ENCODE measurements around the gene TERF2IP. TPM values are rescaled to one million over a fixed set of nuclear protein-coding genes. Genes with fewer than 3 reads are reported as not detected.

Gene TERF2IP
- total RNA-seq, 1 donor from 2014 or later: 59.9 TPM

DNA sequence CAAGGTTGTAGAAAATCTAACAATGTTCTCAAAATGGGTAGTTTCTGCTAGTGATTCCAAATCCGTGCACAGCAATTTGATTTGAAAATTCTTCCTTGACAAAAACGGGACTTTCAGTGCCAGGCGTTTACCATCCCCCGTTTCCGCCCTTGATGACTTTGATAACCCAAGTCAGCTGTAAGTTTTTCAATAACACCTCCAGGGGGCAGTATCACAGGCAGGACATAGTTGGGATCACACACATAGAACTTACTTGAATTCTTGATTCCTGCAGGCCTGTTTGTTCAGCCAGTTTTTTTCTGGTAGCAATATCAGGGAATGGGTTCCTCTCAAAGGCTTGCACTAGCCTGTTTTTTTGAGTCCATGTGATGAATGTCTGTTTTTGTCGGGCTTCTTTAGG is 48.1 kb downstream of the TERF2IP start:
- Histone ChIP-seq H3K27me3 (ENCODE audit: control insufficient read depth, insufficient read depth, low read length) (no peaks in the 10 kb centered on the region), H3K4me3 (ENCODE audit: low read depth, low read length) (no peak overlapping the region), H3K36me3 (ENCODE audit: control insufficient read depth, insufficient read depth, low read length) (no peaks in the 10 kb centered on the region)
- TF ChIP-seq, protein P1, sequence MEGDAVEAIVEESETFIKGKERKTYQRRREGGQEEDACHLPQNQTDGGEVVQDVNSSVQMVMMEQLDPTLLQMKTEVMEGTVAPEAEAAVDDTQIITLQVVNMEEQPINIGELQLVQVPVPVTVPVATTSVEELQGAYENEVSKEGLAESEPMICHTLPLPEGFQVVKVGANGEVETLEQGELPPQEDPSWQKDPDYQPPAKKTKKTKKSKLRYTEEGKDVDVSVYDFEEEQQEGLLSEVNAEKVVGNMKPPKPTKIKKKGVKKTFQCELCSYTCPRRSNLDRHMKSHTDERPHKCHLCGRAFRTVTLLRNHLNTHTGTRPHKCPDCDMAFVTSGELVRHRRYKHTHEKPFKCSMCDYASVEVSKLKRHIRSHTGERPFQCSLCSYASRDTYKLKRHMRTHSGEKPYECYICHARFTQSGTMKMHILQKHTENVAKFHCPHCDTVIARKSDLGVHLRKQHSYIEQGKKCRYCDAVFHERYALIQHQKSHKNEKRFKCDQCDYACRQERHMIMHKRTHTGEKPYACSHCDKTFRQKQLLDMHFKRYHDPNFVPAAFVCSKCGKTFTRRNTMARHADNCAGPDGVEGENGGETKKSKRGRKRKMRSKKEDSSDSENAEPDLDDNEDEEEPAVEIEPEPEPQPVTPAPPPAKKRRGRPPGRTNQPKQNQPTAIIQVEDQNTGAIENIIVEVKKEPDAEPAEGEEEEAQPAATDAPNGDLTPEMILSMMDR (IDR thresholded peaks at IDR 0.05; ENCODE audit: insufficient read depth, low read length, poor library complexity, severe bottlenecking): no peak
- DNase-seq (ENCODE audit: low read depth): no peak

DNA sequence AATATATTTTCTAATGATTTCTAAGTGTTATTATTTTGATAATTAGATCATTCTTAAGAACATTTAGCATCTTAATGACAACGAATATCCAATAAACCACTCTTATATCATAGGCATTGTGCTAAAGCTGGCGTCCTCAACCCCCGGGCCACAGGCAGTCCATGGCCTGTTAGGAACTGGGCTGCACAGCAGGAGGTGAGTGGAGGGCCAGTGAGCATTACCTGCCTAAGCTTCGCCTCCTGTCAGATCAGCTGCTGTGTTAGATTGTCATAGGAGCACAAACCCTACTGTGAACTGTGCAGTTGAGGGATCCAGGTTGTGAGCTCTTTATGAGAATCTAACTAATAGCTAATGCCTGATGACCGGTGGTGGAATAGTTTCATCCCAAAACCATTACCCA is 50.0 kb downstream of the TERF2IP start:
- Histone ChIP-seq H3K36me3 (ENCODE audit: control insufficient read depth, insufficient read depth, low read length) (no peaks in the 10 kb centered on the region), H3K4me3 (ENCODE audit: low read depth, low read length) (no peak overlapping the region), H3K27me3 (ENCODE audit: control insufficient read depth, insufficient read depth, low read length) (no peaks in the 10 kb centered on the region)
- DNase-seq (ENCODE audit: low read depth): no peak
- TF ChIP-seq, protein P1 (IDR thresholded peaks at IDR 0.05; ENCODE audit: insufficient read depth, low read length, poor library complexity, severe bottlenecking): no peak

DNA sequence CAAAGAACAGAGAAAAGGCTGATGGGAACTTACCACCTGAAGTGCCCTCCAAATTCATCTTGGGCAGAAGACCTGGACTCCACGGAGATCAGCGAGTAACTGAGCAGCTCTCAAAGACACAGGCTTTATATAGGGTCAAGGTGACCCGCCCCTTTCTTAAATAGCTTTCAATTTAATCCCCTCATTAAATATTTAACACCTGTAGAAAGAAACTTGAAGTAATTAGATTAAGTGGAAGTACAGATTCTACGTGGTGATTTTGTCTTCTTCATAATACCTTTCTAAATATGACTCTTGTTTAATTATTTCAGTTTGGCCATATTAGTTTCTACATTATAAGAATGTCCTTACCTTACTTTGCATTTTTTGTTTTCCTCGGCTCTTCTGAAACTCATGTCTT is 53.8 kb downstream of the TERF2IP start, which contains the start of gene DUXB:
DUXB (minus strand) TSS at position 101 of the 400 bp plus-strand sequence; CDS start at position 58, 43 bp downstream.
- Histone ChIP-seq H3K27me3 (ENCODE audit: control insufficient read depth, insufficient read depth, low read length) (no peaks in the 10 kb centered on the region), H3K36me3 (ENCODE audit: control insufficient read depth, insufficient read depth, low read length) (no peaks in the 10 kb centered on the region), H3K4me3 (ENCODE audit: low read depth, low read length) (no peak within 1 kb of the TSS)
- DNase-seq (ENCODE audit: low read depth): no peak
- TF ChIP-seq, protein P1 (IDR thresholded peaks at IDR 0.05; ENCODE audit: insufficient read depth, low read length, poor library complexity, severe bottlenecking): no peak

DNA sequence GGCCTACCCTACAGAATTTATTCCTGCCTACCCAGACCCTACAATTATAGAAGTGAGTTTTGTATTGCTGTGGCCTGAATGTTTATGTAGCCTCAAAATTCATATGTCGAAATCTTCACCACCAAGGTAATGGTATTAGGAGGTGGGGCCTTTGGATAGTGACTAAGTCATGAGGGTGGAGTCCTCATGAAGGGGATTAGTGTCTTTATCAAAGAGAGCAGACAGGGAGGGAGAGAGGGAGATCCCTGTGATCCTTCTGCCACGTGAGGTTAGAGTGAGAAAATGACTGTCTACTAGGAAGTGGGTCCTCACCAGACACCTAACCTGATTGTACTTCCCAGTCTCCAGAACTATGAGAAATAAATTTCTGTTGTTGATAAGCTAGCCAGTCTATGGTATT is 54.7 kb downstream of the TERF2IP start:
- no peaks in the 10 kb centered on the region for H3K27me3 ChIP-seq (ENCODE audit: control insufficient read depth, insufficient read depth, low read length)
- H3K4me3 ChIP-seq (ENCODE audit: low read depth, low read length): no peak overlapping the region
- no peak for DNase-seq (ENCODE audit: low read depth)
- no peaks in the 10 kb centered on the region for H3K36me3 ChIP-seq (ENCODE audit: control insufficient read depth, insufficient read depth, low read length)
- TF ChIP-seq, protein P1 (IDR thresholded peaks at IDR 0.05; ENCODE audit: insufficient read depth, low read length, poor library complexity, severe bottlenecking): no peak

DNA sequence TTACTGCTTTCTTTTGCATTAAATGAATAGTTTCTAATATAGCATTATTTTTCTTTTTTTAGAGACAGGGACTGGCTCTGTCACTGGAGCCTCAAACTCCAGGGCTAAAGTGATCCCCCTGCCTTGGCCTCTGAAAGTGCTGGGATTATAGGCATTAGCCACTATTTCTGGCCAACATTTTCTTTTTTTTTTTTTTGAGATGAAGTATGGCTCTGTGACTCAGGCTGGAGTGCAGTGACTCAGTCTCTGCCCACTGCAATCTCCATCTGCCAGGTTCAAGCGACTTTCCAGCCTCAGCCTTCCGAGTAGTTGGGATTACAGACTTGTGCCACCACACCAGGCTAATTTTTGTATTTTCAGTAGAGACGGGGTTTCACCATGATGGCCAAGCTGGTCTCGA is 55.7 kb downstream of the TERF2IP start:
- Histone ChIP-seq H3K36me3 (ENCODE audit: control insufficient read depth, insufficient read depth, low read length) (no peaks in the 10 kb centered on the region), H3K4me3 (ENCODE audit: low read depth, low read length) (no peak overlapping the region), H3K27me3 (ENCODE audit: control insufficient read depth, insufficient read depth, low read length) (no peaks in the 10 kb centered on the region)
- TF ChIP-seq, protein P1 (IDR thresholded peaks at IDR 0.05; ENCODE audit: insufficient read depth, low read length, poor library complexity, severe bottlenecking): no peak
- DNase-seq (ENCODE audit: low read depth): no peak

Other genes with a start within 250 kb of the TERF2IP start
- gene CFDP1, start 214.3 kb upstream of the TERF2IP start, total RNA-seq: 38.0 and 59.7 TPM in 2 replicates
- gene TMEM170A, start 183.1 kb upstream of the TERF2IP start, total RNA-seq: 29.1 and 30.2 TPM in 2 replicates
- 1.6 and 2.4 TPM in 2 replicates for gene CHST6, start 152.3 kb upstream of the TERF2IP start, total RNA-seq
- gene CHST5, start 111.7 kb upstream of the TERF2IP start, total RNA-seq: 0.07 TPM in 1 of 2 replicates, not detected in the other
- gene TMEM231, start 91.5 kb upstream of the TERF2IP start, total RNA-seq: 14.9 and 16.0 TPM in 2 replicates
- gene GABARAPL2, start 81.4 kb upstream of the TERF2IP start, total RNA-seq: 67.9 and 75.6 TPM in 2 replicates
- 54.6 and 60.5 TPM in 2 replicates for gene ADAT1, start 24.5 kb upstream of the TERF2IP start, total RNA-seq
- 190 and 233 TPM in 2 replicates for gene KARS1, start 108 bp upstream of the TERF2IP start, total RNA-seq
- gene CPHXL2, start 29.2 kb downstream of the TERF2IP start, total RNA-seq: not detected in 2 replicates
- not detected in 2 replicates for gene DUXB, start 53.7 kb downstream of the TERF2IP start, total RNA-seq
- gene CPHXL, start 78.7 kb downstream of the TERF2IP start, total RNA-seq: not detected in 2 replicates

All from kidney epithelial cell (primary cell).